ENCODE results near the gene MBD3L1.

Gene MBD3L1

GRCh38 chr19:8880868-8881488 lies 48.8 kb downstream of the MBD3L1 start:
- in situ Hi-C loops (cut with MboI; ENCODE audit: low sequenced_read_pairs) = no loop called here

GRCh38 chr19:8881512-8881911 lies 49.3 kb downstream of the MBD3L1 start:
- in situ Hi-C loops (cut with MboI; ENCODE audit: low sequenced_read_pairs) = no loop called here

- in situ Hi-C loops (cut with MboI; ENCODE audit: low sequenced_read_pairs) = no loop called here
Measured at GRCh38 chr19:8884416-8884815, 52.2 kb downstream of the MBD3L1 start.

- in situ Hi-C loops (cut with MboI; ENCODE audit: low sequenced_read_pairs) = no loop called here
Measured at GRCh38 chr19:8887364-8887763, 55.2 kb downstream of the MBD3L1 start.

GRCh38 chr19:8890260-8890659 lies 58.1 kb downstream of the MBD3L1 start:
- in situ Hi-C loops (cut with MboI; ENCODE audit: low sequenced_read_pairs) = no loop called here
